Measurements from ENCODE around the gene VPS9D1.

VPS9D1 gene, protein sequence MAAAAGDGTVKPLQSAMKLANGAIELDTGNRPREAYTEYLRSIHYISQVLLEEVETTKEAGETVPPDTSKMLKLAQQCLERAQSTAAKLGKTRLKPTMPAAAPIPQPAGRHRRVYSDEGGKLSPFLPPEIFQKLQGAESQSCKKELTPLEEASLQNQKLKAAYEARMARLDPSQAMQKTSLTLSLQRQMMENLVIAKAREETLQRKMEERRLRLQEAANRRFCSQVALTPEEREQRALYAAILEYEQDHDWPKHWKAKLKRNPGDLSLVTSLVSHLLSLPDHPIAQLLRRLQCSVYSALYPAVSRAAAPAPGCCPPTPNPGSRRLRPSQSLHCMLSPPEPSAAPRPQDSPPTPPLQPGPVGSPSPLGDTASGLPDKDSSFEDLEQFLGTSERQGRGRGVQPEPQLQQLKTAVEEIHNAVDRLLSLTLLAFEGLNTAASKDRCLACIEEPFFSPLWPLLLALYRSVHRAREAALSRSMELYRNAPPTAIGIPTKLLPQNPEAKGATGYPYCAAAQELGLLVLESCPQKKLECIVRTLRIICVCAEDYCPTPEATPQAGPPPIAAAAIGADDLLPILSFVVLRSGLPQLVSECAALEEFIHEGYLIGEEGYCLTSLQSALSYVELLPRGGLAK

GRCh38 chr16:89720813-89721545 is at the start of gene VPS9D1, which contains the start of gene ZNF276:
TSS of gene VPS9D1 (minus strand) at chr16:89720898. CDS start at chr16:89720861, 37 bp downstream.
TSS of gene ZNF276 (plus strand) at chr16:89721537. CDS start at chr16:89721641, 104 bp downstream.
- DNase-seq: peak; percentile 85

DNA sequence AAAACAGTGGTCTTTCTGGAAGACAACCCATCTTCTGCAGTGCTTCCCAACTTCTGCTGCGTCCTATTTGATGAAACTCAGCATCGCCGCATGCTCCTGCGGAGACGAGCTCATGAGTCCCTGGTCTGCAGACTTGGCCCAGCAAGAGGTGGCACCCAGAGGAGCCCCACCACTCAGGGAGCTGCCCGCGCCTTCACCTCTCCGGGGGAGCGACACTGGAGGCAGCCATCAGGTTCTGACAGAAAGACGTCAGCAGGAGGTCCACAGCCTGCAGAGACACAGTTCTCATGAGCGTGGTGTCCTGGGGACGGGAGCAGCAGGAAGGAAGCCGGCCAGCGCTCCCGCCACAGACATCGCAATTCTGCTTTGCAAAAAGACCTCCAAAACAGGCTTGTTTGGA is 49.7 kb upstream of the VPS9D1 start:
- DNase-seq: no peak

DNA sequence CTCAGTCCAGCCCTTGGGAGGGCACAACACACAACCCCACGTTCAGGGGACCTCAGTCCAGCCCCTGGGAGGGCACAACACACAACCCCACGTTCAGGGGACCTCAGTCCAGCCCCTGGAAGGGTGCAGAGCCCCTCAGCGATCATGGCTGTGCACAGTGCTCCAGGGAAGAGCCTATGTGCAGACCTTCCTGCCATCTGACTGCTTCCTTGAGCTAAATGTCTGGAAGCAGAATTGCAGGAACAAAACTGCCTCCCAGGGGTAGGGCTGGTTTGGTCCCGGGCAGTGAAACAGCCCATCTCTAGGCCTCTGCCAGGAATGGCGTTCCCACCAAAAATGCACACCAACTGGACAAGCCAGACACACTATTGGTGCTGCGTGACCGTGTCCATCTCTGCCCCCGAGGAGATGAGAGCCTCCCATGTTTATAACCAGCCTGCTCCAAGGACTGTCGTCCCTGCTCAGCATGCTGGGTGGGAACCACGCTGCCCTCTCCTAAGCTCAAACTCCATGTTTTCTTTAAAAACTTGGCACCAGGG is 44.7 kb upstream of the VPS9D1 start:
- no peak for DNase-seq

- DNase-seq: peak; percentile 91
Measured at GRCh38 chr16:89764711-89765201, 44.1 kb upstream of the VPS9D1 start.

GRCh38 chr16:89761304-89761922 is 40.7 kb upstream of the VPS9D1 start:
- no peak for DNase-seq

GRCh38 chr16:89759746-89760340 is 39.1 kb upstream of the VPS9D1 start:
- no peak for DNase-seq

- no peak for DNase-seq
Measured at GRCh38 chr16:89749637-89750036, 28.9 kb upstream of the VPS9D1 start.

DNA sequence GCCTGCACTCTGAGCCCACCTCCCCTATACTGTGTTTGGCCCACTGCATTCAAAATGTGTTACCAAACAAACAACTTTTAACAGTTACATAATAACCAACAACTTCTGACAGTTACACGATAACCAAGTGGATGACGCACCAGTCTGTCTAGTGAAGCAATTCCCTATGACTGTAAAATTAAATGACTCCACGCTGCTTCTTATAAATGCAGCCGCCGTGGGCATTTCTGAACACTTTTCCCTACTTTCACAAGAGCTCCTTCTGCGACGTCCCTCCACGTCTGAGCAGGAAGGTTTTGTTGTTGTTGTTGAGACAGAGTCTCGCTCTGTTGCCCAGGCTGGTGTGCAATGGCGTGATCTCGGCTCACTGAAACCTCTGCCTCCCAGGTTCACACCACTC is 28.2 kb upstream of the VPS9D1 start:
- DNase-seq: no peak

DNA sequence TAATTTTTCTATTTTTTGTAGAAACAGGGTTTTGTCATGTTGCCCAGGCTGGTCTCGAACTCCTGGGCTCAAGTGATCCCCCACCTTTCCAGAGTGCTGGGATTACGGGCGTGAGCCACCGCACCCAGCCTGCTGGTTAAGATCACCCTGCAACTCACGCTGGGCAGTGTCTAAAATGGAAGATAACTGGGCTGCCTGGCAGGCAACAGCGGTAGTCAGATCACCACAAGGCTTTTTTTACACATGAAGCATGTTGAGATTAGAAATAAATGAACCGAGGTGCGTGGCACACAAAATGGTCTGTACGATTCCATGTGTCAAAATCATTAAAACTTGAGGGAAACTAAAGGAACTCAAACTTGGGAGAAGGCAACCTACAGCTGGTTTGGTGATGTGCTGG is 27.4 kb upstream of the VPS9D1 start:
- DNase-seq: no peak

- DNase-seq: no peak
Measured at GRCh38 chr16:89746043-89746442, 25.3 kb upstream of the VPS9D1 start.

GRCh38 chr16:89744813-89745212 is 24.1 kb upstream of the VPS9D1 start:
- DNase-seq: no peak

DNA sequence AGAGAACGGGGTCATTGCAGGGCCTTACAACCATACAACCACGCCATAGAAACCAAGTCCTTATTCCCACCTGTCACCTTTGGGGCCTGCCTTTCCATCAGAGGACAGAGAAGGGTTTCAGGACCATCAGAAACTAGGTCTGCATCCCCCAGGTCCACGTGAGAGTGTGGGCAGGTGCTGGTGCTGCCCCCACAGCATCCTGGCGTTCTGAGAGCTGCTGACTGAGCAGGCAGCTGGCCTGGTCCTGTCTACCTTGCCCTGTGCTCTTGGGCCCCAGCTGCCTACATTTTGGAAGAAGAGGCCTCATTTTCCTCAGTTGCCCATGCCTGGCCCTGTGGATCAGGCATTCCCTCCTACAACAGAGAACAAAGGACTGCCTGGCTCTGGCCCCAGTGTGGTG is 22.2 kb upstream of the VPS9D1 start:
- DNase-seq: no peak

DNA sequence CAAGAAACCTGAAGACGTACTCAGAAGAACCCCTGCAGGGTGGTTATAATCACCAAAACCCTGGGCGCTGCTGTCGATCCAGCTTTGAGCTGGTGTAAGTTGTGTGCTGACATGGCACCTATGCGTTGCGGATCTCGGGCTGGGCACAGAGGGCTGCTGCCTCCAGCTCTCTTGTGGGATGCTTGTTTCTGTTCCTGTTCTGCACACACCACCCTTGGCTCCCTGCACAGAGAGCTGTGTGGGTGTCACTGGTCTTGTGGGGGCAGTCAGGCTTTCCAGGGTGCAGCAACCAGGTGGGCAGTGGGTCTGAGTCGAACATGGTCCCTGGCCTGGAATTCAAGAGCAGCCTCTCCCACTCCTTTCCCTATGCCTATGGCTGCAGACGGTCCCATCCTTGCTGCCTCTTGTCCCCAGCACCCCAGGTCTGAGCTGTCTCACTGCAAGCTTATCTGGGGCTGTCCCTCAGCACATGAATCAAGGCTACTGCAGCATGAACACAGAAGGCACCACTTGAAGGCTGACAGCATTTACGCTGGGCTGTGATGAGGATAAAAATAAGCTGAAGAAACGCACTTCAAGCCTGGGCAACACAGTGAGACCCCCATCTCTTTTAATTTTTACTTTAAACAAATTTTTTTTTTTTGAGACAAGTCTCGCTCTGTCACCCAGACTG is 20.8 kb upstream of the VPS9D1 start:
- DNase-seq: no peak

DNA sequence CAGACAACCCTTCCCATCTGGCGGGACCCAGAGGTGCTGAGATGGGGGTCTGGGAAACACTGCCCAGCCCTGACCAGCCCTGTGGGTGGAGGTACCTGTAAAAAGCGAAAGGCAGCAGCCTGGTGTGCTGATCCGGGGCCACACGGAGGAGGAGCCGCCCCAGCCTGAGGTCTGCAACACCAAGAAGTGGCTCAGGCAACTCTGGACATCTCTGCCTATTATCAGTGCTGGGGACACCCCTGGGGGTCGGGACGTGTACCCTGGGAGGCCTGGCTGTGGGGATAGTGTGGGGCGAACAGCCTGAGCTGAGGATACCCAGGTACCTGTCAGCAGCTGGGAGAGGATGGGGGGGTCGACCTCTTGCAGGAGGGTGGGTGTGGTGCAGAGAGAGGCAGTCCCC is 18.7 kb upstream of the VPS9D1 start:
- no peak for DNase-seq

GRCh38 chr16:89738538-89739317 is 18.0 kb upstream of the VPS9D1 start:
- DNase-seq: no peak

- DNase-seq: no peak
Measured at GRCh38 chr16:89738072-89738377, 17.3 kb upstream of the VPS9D1 start.

GRCh38 chr16:89737341-89738071 is 16.8 kb upstream of the VPS9D1 start:
- no peak for DNase-seq

- no peak for DNase-seq
Measured at GRCh38 chr16:89736554-89736953, 15.9 kb upstream of the VPS9D1 start.

DNA sequence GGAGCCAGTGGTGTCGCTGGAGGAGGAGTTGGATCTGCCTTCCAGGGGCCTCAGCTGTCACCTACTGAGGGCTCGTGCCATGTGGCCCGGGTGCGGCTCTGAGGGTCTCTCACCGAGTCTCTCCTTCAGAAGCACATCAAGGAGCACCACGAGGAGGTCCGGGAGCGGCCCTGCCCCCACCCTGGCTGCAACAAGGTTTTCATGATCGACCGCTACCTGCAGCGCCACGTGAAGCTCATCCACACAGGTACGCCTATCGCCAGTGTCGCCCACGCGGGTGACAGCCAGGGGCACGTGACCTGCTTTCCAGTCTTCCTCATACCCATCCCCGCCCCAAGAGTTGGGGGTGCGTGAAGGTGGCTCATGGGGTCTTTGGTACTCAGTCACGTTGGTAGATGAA is 13.1 kb upstream of the VPS9D1 start:
- no peak for DNase-seq

DNA sequence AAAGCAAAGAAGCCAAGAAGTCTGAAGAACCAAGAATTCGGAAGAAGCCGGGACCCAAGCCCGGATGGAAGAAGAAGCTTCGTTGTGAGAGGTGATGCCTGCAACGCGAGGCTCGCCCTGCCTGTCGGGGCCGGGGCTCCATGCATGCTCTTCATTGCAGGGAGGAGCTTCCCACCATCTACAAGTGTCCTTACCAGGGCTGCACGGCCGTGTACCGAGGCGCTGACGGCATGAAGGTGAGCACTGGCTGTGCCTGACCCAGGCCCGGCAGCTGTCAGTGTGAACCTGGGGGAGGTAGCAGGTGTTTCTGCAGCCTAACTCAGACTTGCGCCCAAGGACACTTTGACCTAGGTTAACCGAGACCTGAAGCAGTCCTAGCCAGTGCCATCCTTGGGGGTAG is 12.6 kb upstream of the VPS9D1 start:
- no peak for DNase-seq

DNA sequence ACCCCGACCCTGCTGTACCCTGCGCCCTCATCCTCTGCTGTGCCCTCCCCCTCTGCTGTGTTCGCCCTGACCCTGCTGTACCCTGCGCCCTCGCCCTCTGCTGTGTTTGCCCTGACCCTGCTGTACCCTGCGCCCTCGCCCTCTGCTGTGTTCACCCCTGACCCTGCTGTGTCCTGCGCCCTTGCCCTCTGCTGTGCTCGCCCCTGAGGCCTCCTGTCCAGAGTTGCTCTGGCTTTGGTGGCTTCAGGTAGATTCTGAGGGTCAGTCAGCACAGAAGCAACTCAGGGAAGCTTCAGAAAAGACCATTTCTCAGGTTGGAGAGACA is 12.2 kb upstream of the VPS9D1 start:
- DNase-seq: no peak
